ENCODE data around the gene AVEN. TPM values are rescaled to one million over a fixed set of nuclear protein-coding genes. Genes with fewer than 3 reads are reported as not detected.

Gene AVEN
- total and polyA plus RNA-seq, 9 of the 15 experiments (the other 6 are each of a cell fraction or from before 2014, with no cell fraction given): 1.5 to 6.4 (median 4.7) TPM

DNA sequence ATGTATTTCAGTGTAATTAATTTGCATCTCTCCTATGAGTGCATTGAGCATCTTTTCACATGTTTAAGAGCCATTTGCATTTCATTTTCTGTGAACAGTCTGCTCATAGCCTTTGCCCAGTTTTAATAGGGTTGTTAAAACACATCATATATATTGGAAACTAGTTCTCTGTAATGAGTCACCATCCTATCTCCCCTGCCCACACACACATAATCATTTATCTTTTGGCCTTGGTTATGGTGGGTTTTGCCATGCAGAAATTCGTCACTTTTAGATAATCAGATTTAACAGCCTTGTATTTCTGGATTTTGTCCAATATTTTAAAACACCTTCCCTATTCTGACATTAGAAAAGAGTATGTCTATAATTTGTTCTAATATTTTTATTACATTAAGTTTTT, 82.6 kb downstream of the AVEN start:
- CTCF ChIA-PET (ENCODE audit: low intra/inter-chr PET ratio): no interaction called here
- TF ChIP-seq TEAD4 (IDR thresholded peaks at IDR 0.05; ENCODE audit: low read length) (peak; percentile 72), TEAD4 (CRISPR knock-in tag; IDR thresholded peaks at IDR 0.05; ENCODE audit: borderline replicate concordance) (no peak), ZNF717 (CRISPR knock-in tag; IDR thresholded peaks at IDR 0.05) (no peak), KHSRP (IDR thresholded peaks at IDR 0.05) (no peak), NFIC (IDR thresholded peaks at IDR 0.05) (peak; percentile 64), JUND (IDR thresholded peaks at IDR 0.05; ENCODE audit: borderline replicate concordance, low read depth, low read length) (peak; percentile 68), JUND (tag; IDR thresholded peaks at IDR 0.05; ENCODE audit: borderline replicate concordance, low read depth, low read length) (peak; percentile 26; the same call in 1 of the 3 replicates), KLF13 (tag; IDR thresholded peaks at IDR 0.05; ENCODE audit: borderline replicate concordance, low read depth) (no peak), SIN3A (IDR thresholded peaks at IDR 0.05; ENCODE audit: borderline replicate concordance in 2 of 2, control insufficient read depth in 1 of 2, low read depth in 2 of 2, low read length in 2 of 2) (no peak), SMARCA5 (IDR thresholded peaks at IDR 0.05) (no peak), ZNF133 (CRISPR knock-in tag; IDR thresholded peaks at IDR 0.05) (no peak), FOSL1 (tag; conservative IDR thresholded peaks at IDR 0.05) (peak; percentile 96), TCF7L2 (IDR thresholded peaks at IDR 0.05; ENCODE audit: low read depth, low read length) (no peak), CBFA2T3 (IDR thresholded peaks at IDR 0.05) (peak; percentile 67)

More for the DNA sequence above, 82.6 kb downstream of the AVEN start:
- Histone ChIP-seq H2AFZ (ENCODE audit: low read depth, low read length) (no peak overlapping the region), H3K9me1 (ENCODE audit: control insufficient read depth, insufficient read depth, low read length) (no peaks in the 10 kb centered on the region), H3K79me2 (ENCODE audit: control insufficient read depth, insufficient read depth, low read length) (no peaks in the 10 kb centered on the region), H3K9ac (ENCODE audit: insufficient read depth in 1 of 2, low read depth in 2 of 2, low read length in 2 of 2) (no peak overlapping the region), H3K4me1 (replicated peaks in 1 of 2; ENCODE audit: control insufficient read depth in 2 of 2, insufficient read depth in 2 of 2, low read length in 2 of 2) (peaks cover 0 to 2% of the 10 kb centered on the region in 2 experiments; a peak in 1 of 5 replicates), H4K20me1 (replicated peaks; ENCODE audit: control insufficient read depth, insufficient read depth, low read length) (no peaks in the 10 kb centered on the region), H3K27me3 (ENCODE audit: control insufficient read depth in 2 of 2, insufficient read depth in 2 of 2, low read length in 2 of 2) (no peaks in the 10 kb centered on the region; a peak in 1 of 5 replicates), H3K36me3 (ENCODE audit: control insufficient read depth, insufficient read depth, low read length) (no peaks in the 10 kb centered on the region), H3K27ac (ENCODE audit: extremely low read depth, low read depth, low read length) (no peak overlapping the region), H3K9me3 (replicated peaks; ENCODE audit: control insufficient read depth, insufficient read depth, low read depth, low read length) (no peaks in the 10 kb centered on the region), H3K4me3 (no peak overlapping the region), H3K4me2 (ENCODE audit: insufficient read depth, low read length) (no peak overlapping the region)
- BruUV-seq (replicated peaks): no TSS peak
- POLR2A ChIA-PET: interaction anchor here (0.9 kb wide), 1 partner anchor 11 kb away, joined by 4 read pairs; no protein-coding TSS in a partner anchor
- in situ Hi-C loops (cut with MboI) (loop anchor here (5.0 kb wide), 1 partner anchor 219 kb away; no protein-coding TSS in a partner anchor), intact Hi-C loops (cut with micrococcal nuclease) (no loop called here)
- ATAC-seq: no peak
- FAIRE-seq: peak; percentile 15
- 0% methylated on average over 1 of the region's 1 CpG for WGBS (ENCODE audit: insufficient coverage, low coverage, missing lambda C conversion rate)
- DNase-seq (ENCODE audit: extremely low read depth in 1 of 4, low spot score in 3 of 4): peak in 1 of 4 experiments; percentile 15
